Measurements from ENCODE around the gene GTPBP4.

Gene GTPBP4

DNA sequence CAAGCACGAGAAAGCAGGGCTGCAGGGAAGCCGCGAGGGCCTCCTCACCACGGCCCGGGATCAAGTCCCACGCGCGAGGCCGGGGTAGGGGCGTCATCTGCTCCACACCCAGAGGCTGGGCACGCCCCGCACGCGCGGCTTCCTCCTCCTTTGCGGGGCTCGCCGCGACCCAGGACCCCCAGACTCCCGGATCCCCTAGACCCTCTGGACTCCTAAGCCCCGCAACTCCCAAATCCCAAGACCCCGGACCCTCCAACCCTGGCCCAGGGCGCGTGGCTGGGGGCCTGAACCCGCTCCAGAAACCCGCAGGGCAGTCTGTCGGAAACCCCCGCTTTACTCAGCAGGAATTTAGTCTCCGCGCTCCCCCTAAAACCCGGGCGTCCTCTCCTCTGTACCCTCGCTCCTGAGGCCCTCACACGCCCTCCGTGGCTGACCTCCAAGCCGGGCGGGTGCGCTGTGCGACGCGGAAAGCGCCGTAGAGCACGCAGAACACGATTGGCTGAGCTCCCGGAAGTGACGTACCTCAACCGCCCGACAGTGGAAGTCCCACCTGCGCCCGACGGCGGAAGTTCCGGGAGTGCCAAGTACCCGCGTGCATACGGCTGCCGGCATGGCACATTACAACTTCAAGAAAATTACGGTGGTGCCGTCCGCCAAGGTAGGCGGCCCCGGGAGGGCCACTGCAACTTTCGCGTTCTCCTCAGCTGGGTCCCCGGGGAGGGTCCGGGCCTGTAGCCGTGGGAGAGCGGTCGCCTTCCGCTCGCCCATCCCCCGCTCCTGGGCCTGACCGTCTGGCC, at the start of gene GTPBP4:
Gene GTPBP4, plus strand, starts transcription at position 565 of the 797 bp plus-strand sequence. Its CDS starts 46 bp downstream, at position 611.
- TF ChIP-seq CTCF (IDR thresholded peaks at IDR 0.05; ENCODE audit: low read depth, low read length) (peak; percentile 45), MYC (IDR thresholded peaks at IDR 0.05; ENCODE audit: low read depth, low read length) (peak; percentile 98), MAX (IDR thresholded peaks at IDR 0.05; ENCODE audit: low read depth, low read length) (peak; percentile 96), POLR2A (IDR thresholded peaks at IDR 0.05; ENCODE audit: extremely low read depth, insufficient read length) (peak; percentile 78)
- peak within 1 kb of the TSS; percentile 89 for H3K4me3 ChIP-seq (ENCODE audit: low read depth, low read length)
- peak; percentile 99 for DNase-seq (ENCODE audit: low read depth)

DNA sequence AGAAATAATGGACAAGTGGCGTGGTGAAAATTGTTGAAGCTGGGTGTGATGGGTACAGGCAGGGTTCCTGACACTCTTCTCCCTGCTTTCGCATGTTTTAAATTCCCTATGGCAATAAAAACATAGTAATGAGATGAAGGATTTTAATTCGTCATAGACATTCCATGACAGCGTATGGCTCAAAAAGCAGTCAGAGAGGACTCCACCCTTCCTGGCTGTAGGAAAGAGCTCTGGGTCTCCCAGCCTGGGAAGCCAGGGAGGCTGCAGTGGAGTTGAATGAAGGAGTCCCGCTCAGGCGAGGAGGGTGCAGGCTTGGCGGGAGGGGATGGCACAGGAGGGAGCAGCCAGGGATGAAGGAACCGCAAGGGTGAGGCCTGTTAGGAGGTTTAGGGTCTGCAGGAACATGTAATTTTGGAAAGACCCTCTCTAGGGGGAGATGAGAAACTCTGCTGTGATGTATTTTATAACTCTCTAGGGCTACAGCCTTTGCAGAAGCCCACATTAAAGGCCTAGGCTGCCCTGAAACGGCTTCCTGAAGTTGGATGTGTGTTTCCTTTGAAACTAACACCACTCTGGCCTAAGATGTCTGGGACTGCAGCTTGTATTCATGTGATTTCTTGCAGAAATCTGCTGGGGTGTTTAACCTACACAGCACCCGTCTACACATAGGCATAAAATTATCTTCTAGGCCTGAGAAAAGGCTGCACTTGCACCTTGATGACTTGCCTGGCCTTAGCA, 49.1 kb upstream of the GTPBP4 start:
- TF ChIP-seq CTCF (IDR thresholded peaks at IDR 0.05; ENCODE audit: low read depth, low read length) (no peak), POLR2A (IDR thresholded peaks at IDR 0.05; ENCODE audit: extremely low read depth, insufficient read length) (no peak), MYC (IDR thresholded peaks at IDR 0.05; ENCODE audit: low read depth, low read length) (no peak), MAX (IDR thresholded peaks at IDR 0.05; ENCODE audit: low read depth, low read length) (no peak)
- no peak overlapping the region for H3K4me3 ChIP-seq (ENCODE audit: low read depth, low read length)
- no peak for DNase-seq (ENCODE audit: low read depth)

GRCh38 chr10:943334-944033, 44.8 kb upstream of the GTPBP4 start:
- TF ChIP-seq POLR2A (IDR thresholded peaks at IDR 0.05; ENCODE audit: extremely low read depth, insufficient read length) (no peak), MAX (IDR thresholded peaks at IDR 0.05; ENCODE audit: low read depth, low read length) (no peak), CTCF (IDR thresholded peaks at IDR 0.05; ENCODE audit: low read depth, low read length) (no peak), MYC (IDR thresholded peaks at IDR 0.05; ENCODE audit: low read depth, low read length) (no peak)
- DNase-seq (ENCODE audit: low read depth), result no peak
- H3K4me3 ChIP-seq (ENCODE audit: low read depth, low read length), result no peak overlapping the region

GRCh38 chr10:944034-944831, 44.0 kb upstream of the GTPBP4 start:
- no peak overlapping the region for H3K4me3 ChIP-seq (ENCODE audit: low read depth, low read length)
- peak; percentile 67 for DNase-seq (ENCODE audit: low read depth)
- TF ChIP-seq CTCF (IDR thresholded peaks at IDR 0.05; ENCODE audit: low read depth, low read length) (no peak), POLR2A (IDR thresholded peaks at IDR 0.05; ENCODE audit: extremely low read depth, insufficient read length) (no peak), MYC (IDR thresholded peaks at IDR 0.05; ENCODE audit: low read depth, low read length) (no peak), MAX (IDR thresholded peaks at IDR 0.05; ENCODE audit: low read depth, low read length) (no peak)

DNA sequence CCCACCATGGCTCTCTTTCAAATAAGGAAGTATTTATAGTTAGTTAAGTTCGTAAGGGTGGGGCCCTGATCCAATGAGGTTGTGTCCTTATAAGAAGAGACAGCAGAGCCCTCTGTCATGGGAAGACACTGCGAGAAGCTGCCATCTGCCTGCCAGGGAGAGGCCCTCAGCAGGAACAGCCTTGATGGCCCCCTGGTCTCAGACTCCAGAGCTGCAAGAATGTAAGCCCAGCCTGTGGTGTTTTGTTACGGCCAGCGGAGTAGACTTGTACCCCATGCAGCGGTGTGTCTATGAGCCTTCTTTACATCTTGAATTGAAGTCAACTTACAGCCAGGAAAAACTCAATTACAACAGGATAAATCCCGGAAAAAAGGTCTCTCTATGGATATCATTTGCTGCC, 42.5 kb upstream of the GTPBP4 start:
- H3K4me3 ChIP-seq (ENCODE audit: low read depth, low read length), result no peak overlapping the region
- no peak for TF ChIP-seq POLR2A (IDR thresholded peaks at IDR 0.05; ENCODE audit: extremely low read depth, insufficient read length)
- no peak for TF ChIP-seq MYC (IDR thresholded peaks at IDR 0.05; ENCODE audit: low read depth, low read length)
- no peak for TF ChIP-seq CTCF (IDR thresholded peaks at IDR 0.05; ENCODE audit: low read depth, low read length)
- no peak for TF ChIP-seq MAX (IDR thresholded peaks at IDR 0.05; ENCODE audit: low read depth, low read length)
- DNase-seq (ENCODE audit: low read depth), result no peak
